HL-60 (cell line): Measurements from ENCODE around the gene IFIT3.

Experiments
- CTCF ChIP-seq: IDR thresholded peaks from one replicate; pipeline ENCODE4 v1.5.1; 2011; ENCODE audit warnings: low read length, control low read depth, inconsistent platforms; ENCODE audit not compliant: insufficient read depth
- GABPA ChIP-seq: IDR thresholded peaks from 2 replicates; pipeline ENCODE4 v1.6.1; 2012; ENCODE audit warnings: low read depth

DNA sequence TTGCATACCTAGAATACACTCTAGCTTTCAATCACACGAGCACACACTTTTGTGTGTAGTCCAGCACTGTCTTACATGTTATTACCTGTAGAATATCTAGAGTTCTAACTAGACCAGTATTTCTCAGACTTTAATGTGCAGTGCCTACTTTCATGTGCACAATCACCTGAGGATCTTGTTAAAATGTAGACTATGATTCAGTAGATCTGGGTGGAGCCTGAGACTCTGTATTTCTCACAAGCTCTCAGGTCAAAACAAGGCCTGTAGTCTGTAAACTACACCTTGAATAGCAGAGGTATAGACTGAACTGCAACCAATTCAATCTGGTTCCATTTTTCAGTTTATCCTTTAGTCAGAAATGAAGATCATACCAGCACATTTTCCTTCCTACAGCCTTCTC, 14.8 kb upstream of the IFIT3 start:
- no peak for TF ChIP-seq CTCF
- TF ChIP-seq GABPA: no peak
